Urothelium cell line (cell line): ENCODE results near the gene MLEC.
"Not testable (repeated sequence)": the region's sequence is repeated elsewhere in the genome, so short reads cannot be mapped to it uniquely, and the experiment has no call there.

ENCODE experiments used
- DNase-seq: peaks from one replicate; pipeline ENCODE4 v3.0.0; 2011; ENCODE audit warnings: low spot score, mixed read lengths
- FAIRE-seq: peaks from 2 replicates; lab custom pipeline; 2011; peaks lifted over from hg19 to GRCh38; lab: Jason Lieb, UNC

MLEC gene

DNA sequence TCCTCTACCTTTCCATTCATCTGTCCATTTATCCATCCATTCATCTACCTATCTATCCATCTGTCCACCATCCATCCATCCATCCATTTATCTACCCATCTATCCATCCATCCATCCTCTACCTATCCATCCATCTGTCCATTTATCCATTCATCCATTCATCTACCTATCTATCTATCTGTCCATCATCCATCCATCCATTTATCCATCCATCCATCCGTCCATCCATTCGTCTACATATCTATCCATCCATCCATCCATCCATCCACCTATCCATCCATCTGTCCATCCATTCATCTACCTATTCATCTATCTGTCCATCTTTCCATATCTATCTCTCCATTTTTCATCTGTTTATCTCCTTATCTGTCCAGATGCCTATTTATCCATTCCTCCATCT is 25.5 kb upstream of the MLEC start:
- FAIRE-seq (no peak), DNase-seq (no peak)

DNA sequence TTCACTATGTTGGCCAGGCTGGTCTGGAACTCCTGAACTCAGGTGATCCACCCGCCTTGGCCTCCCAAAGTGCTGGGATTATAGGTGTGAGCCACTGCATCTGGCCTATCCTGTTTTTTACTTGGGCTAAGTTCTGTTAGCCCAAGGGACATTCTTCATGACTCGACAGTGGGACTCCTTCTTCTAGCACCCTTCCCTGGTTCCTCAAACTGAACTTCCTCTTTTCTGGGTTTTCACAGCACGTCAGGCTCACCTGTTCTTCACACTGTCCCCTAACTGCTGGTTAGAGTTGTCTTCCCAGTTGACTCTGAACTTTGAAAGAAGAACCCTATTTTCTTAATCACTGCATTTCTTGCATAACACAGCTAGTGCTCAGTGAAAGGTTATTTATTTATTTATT is 24.1 kb upstream of the MLEC start:
- no peak for DNase-seq
- FAIRE-seq = no peak

DNA sequence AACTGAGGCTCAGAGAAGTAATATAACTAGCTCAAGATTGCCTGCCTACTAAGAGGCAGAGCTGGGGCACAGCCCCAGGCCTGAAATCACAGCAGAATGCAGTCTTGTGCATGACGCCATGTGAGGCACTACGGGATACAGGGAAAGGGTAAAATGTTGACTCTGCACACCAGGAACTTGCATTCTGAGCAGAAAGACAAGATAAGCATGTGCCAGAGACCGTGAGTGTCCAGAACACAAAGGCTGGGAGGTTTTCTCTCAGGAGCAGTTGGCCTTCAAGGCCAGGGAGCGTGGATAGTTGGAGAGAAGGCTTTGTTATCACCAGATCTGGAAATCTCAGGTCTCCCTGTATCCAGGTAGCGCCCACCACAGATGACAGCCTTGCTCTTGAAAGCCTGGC is 23.2 kb upstream of the MLEC start:
- DNase-seq (no peak), FAIRE-seq (no peak)

GRCh38 chr12:120666571-120667390 is 20.2 kb upstream of the MLEC start:
- DNase-seq (no peak), FAIRE-seq (no peak)

DNA sequence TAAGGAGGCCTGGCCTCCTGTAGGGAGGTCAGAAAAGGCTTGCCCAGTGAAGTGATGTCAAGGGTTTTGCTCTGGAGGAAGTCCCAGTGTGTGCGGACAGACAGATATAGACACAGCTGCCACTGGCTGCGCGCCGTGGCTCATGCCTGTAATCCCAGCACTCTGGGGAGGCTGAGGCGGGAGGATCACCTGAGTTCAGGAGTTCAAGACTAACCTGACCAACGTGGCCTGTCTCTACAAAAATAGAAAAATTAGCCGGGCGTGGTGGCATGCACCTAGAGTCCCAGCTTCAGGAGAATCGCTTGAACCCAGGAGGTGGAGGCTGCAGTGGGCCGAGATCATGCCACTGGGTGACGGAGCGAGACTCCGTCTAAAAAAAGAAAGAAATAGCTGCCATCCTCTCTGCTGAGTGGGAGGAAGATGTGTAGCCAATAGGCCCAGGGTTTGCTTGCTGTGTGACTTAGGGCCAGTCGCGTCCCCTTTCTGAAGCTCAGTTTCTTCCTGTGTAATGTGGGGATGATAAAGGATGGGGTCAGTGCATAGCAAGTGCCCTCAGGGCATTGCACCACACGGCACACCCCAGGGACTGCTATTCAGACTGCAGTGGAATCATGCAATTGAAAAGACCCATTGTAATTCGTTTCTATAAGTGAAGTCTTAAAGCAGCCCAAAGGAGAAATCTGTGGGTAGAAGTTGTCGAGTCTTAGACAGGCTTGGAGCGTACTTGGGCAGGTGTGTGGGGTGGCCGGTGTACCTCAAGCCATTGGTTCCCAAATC is 18.7 kb upstream of the MLEC start:
- no peak for FAIRE-seq
- DNase-seq = no peak

DNA sequence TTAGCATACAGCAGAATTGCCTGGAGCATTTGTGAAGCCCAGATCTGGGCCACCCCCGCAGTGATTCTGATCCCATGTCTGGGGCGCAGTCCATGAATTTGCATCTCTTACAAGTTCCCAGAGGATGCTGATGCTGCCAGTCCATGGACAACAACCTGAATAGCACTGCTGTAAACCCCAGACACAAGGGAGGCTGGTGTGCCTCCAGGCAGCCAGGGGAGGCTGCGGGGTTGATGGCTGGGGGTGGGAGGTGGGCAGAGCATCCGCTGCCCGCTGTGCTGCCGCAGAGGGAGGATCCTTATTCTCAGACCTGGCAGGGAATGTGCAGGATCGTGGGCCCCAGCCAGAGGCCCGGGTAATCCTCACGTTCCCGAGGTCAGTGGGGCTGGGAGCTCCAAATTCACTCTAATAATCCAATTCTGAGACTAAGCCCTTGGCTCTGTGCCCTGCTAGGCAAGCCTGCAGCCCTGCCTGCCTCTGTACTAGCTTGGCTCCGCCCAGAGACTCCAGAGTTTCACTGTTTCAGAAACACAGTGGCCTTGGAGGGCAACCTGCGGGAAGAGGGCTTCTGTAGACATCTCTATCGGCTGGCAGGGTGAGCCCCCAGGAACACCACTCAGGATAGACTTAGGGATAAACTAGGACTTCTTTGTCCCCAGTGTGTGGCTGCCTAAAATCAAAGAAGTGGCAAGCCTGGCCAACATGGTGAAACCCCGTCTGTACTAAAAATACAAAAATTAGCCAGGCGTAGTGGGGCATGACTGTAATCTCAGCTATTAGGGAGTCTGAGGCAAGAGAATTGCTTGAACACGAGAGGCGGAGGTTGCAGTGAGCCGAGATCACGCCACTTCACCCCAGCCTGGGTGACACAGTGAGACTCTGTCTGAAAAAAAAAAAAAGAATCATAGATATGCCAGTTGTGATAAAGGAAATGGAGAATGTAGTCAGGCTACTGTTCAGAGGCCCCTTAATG is 17.8 kb upstream of the MLEC start:
- no peak for FAIRE-seq

GRCh38 chr12:120670237-120670636 is 16.7 kb upstream of the MLEC start:
- not testable (repeated sequence) for FAIRE-seq

More for the DNA sequence above, 17.8 kb upstream of the MLEC start:
- DNase-seq = peak; percentile 27

GRCh38 chr12:120670667-120671066 is 16.3 kb upstream of the MLEC start:
- no peak for FAIRE-seq
- DNase-seq = no peak

More at GRCh38 chr12:120670237-120670636, 16.7 kb upstream of the MLEC start:
- not testable (repeated sequence) for DNase-seq

DNA sequence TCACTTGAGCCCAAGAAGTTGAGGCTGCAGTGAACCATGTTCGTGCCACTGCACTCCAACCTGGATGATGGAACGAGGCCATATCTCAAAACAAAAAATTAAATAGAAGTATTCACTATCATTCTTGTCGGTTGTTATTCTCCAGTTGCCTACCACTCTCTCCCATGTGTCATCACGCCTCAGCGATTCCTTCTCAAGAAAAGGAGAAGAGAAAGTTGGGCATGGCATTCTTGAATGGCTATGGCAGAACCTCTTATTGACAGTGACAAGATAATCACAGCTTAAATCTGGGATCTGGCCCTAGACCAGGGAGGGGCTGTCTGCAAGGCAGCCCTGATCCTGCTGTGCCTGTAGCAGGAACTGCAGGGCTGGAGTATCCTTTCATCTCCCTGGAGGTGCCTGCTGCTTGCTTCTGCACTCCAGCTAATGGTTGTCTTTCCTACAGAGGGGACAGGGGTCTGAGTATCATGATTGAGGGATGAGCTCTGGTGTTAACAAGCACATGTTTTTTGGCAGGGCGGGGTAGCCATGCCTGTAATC is 12.8 kb upstream of the MLEC start:
- no peak for FAIRE-seq
- no peak for DNase-seq

DNA sequence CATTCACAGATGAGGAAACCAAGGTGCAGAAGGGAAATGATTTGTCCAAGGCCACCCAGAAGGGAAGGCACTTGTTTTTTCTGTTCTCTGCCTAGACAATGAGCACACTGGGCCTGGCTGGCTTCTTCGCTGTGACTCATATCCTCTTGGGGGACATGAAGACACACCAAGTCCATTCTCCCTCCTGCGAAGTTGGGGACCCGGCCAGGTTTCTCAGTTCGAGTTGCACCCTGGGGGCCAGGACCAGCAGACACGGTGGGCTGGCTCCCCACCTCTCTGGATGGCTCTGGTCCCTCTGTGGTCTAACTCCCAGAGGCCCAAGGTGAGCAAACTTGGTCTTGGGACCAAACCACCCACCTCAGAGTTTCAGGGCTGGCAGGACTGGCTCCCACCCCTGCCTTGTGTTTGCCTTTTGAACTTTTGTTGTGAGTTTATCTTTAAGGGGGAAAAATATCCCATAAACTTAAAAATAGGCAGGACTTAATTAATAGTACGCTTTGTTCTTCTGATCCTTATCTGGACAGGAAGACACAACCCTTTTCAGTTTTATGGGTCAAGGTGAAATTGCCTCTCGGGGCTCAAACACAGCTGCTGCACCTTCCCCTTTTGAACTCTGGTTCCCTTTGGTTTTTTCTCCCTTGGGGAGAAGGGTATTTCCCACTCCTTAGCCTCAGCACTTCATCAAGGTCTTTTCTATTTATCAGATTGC is 9.0 kb upstream of the MLEC start:
- DNase-seq (peak; percentile 82), FAIRE-seq (peak; percentile 66)

DNA sequence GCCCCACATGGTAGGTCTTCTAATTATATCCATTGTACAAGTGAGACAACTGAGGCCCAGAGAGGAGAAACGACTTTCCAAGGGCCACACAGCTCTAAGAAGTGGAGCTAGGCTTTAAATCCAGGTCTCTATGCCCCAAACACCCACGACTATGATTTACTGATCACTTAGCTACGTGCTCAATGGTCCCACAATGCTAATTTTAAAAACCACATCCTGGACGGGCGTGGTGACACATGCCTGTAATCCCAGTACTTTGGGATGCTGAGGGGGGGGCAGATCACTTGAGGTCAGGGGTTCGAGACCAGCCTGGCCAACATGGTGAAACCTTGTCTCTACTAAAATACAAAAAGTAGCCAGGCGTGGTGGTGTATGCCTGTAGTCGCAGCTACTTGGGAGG is 8.4 kb upstream of the MLEC start:
- DNase-seq (peak; percentile 25), FAIRE-seq (no peak)

- DNase-seq = no peak
These were observed 6.7 kb upstream of the MLEC start for GRCh38 chr12:120680165-120680738.

DNA sequence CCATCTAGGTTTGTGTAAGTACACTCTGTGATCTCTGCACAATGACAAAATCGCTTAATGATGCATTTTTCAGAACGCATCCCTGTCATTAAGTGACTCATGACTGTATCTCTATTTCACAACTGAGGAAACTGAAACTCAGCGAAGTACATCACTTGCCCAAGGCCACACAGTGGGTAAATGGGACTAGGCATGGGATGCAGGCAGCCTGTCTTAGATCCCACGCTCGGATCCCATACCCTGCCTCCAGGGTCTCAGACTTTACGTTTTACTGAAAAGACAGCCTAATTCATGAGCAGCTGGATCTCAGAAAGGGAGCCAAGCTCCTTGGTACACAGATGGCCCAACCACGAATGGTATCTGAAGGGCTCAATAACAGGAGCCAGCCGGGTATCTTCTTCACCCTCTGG is 2.4 kb upstream of the MLEC start:
- FAIRE-seq = no peak
- no peak for DNase-seq

More at GRCh38 chr12:120680165-120680738, 6.7 kb upstream of the MLEC start:
- FAIRE-seq = no peak

- DNase-seq = no peak
- no peak for FAIRE-seq
These were observed 1.4 kb upstream of the MLEC start for GRCh38 chr12:120685522-120685921.

- peak; percentile 48 for FAIRE-seq
- peak; percentile 97 for DNase-seq
These were observed 729 bp upstream of the MLEC start for GRCh38 chr12:120686151-120686689.

- no peak for FAIRE-seq
- peak; percentile 16 for DNase-seq
These were observed 785 bp downstream of the MLEC start for GRCh38 chr12:120687578-120688289.

DNA sequence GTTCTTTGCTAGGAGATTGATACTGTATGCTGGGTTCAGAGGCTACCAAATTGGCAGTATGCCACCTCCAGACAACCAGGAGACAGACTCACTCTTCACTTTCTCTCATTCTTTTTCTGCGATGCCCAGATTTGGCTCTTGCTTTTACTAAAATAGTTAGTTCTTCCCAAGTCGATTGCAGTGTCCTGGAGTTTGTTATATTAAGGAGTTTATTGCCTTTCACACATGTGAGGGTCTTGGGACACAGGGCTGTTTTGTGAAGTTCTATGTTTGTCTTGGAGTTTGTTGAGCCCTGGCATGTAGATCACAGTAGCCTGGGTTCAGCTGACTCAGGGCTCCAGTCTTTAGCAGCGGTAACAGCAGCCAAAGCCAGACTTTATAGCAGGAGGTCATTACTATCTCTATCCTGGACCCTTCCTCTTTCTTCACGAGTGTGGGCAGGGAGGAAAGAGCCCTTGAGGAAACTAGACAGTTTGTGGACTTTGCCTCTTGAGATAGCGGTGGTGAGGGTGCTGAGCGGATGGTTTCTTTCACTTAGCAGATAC is 1.6 kb downstream of the MLEC start:
- DNase-seq = no peak
- no peak for FAIRE-seq

GRCh38 chr12:120689397-120690082 is 2.6 kb downstream of the MLEC start:
- DNase-seq = no peak
- no peak for FAIRE-seq
